ENCODE measurements around the gene ADRA1B. TPM values are rescaled to one million over a fixed set of nuclear protein-coding genes. Genes with fewer than 3 reads are reported as not detected.

The ADRA1B gene
- total and polyA plus RNA-seq, 2 of the 8 experiments (the other 6 are each of a cell fraction or from before 2014, with no cell fraction given) = not detected

- no peaks in the 10 kb centered on the region for H3K23me2 ChIP-seq (ENCODE audit: low read depth, low read length)
- no peak overlapping the region for H3K4me2 ChIP-seq (ENCODE audit: insufficient read depth in 1 of 2, low read depth in 2 of 2, low read length in 2 of 2)
- H3K79me2 ChIP-seq (ENCODE audit: control insufficient read depth in 1 of 2, insufficient read depth in 2 of 2, low read length in 2 of 2) = no peaks in the 10 kb centered on the region
- no peak overlapping the region for H4K8ac ChIP-seq (ENCODE audit: extremely low read depth, insufficient read depth, low read length)
- H3K56ac ChIP-seq (replicated peaks; ENCODE audit: insufficient read length, low read depth, low read length) = no peak overlapping the region
- no peak overlapping the region for H3K23ac ChIP-seq (ENCODE audit: insufficient read length)
- no peak overlapping the region for H2BK5ac ChIP-seq (ENCODE audit: low read depth, low read length)
- H3K36me3 ChIP-seq (ENCODE audit: control insufficient read depth in 2 of 4, insufficient read depth in 4 of 4, low read length in 3 of 4) = no peaks in the 10 kb centered on the region
- H3K9me3 ChIP-seq (ENCODE audit: insufficient read depth in 2 of 2, low read depth in 1 of 2, low read length in 1 of 2) = no peaks in the 10 kb centered on the region
- H2BK20ac ChIP-seq (ENCODE audit: low read length) = no peak overlapping the region
- no peaks in the 10 kb centered on the region for H3K79me1 ChIP-seq (ENCODE audit: low read depth, low read length)
- no peak overlapping the region for H3K4ac ChIP-seq (replicated peaks; ENCODE audit: insufficient read length, low read depth, low read length)
- H2BK120ac ChIP-seq (replicated peaks; ENCODE audit: low read depth, low read length) = no peak overlapping the region
- H2AFZ ChIP-seq (ENCODE audit: low read length) = no peak overlapping the region
- CTCF ChIA-PET (ENCODE audit: partially characterized antibody) = interaction anchor here (0.6 to 1.2 kb wide), 3 partner anchors 10 to 44 kb away, joined by 3 to 5 read pairs (median 3); no protein-coding TSS in a partner anchor
- no peaks in the 10 kb centered on the region; a peak in 1 of 7 replicates for H3K4me1 ChIP-seq (replicated peaks in 1 of 4; ENCODE audit: control insufficient read depth in 3 of 4, insufficient read depth in 4 of 4, low read length in 3 of 4)
- H4K91ac ChIP-seq (replicated peaks; ENCODE audit: insufficient read length, low read length) = no peak overlapping the region
- no peak for DNase-seq (ENCODE audit: low read depth in 1 of 2, low spot score in 2 of 2)
- no peaks in the 10 kb centered on the region for H3K27me3 ChIP-seq (replicated peaks in 1 of 4; ENCODE audit: control insufficient read depth in 3 of 4, extremely low read depth in 1 of 4, insufficient read depth in 3 of 4, low read length in 3 of 4)
- no peak overlapping the region for H3K14ac ChIP-seq (ENCODE audit: insufficient read length)
- no peaks in the 10 kb centered on the region for H4K20me1 ChIP-seq (replicated peaks in 1 of 2; ENCODE audit: control insufficient read depth in 1 of 2, insufficient read depth in 2 of 2, low read length in 2 of 2)
- H4K5ac ChIP-seq (ENCODE audit: insufficient read length, low read depth, low read length) = no peak overlapping the region
- H2AK5ac ChIP-seq (ENCODE audit: low read depth, low read length) = no peak overlapping the region
- H3K4me3 ChIP-seq (ENCODE audit: extremely low read depth in 1 of 4, insufficient read depth in 2 of 4, low read depth in 3 of 4, low read length in 4 of 4) = no peak overlapping the region
- 88% methylated on average over 6 of the region's 6 CpGs; no CpG with 5 or more reads in 1 of the 2 experiments for WGBS, 2 experiments (ENCODE audit: extremely low coverage in 1 of 2, insufficient coverage in 1 of 2, insufficient read length in 1 of 2, insufficient replicate concordance in 2 of 2, low coverage in 1 of 2, low lambda C conversion rate in 2 of 2, missing lambda C conversion rate in 1 of 2)
- POLR2A ChIA-PET (ENCODE audit: partially characterized antibody) = no interaction called here
- FAIRE-seq = no peak
- H3K18ac ChIP-seq (ENCODE audit: extremely low read depth, low read length) = no peak overlapping the region
- H2BK15ac ChIP-seq (ENCODE audit: low read length) = no peak overlapping the region
- H3K27ac ChIP-seq (ENCODE audit: low read depth, low read length) = no peak overlapping the region
- no peak overlapping the region for H2BK12ac ChIP-seq (ENCODE audit: low read depth, low read length)
- H3K9ac ChIP-seq (replicated peaks in 1 of 4; ENCODE audit: extremely low read depth in 1 of 4, low read depth in 3 of 4, low read length in 3 of 4) = no peak overlapping the region
- TF ChIP-seq CBX8 (IDR thresholded peaks at IDR 0.05; ENCODE audit: borderline replicate concordance, low read depth, low read length) = no peak
- TF ChIP-seq, protein P1, sequence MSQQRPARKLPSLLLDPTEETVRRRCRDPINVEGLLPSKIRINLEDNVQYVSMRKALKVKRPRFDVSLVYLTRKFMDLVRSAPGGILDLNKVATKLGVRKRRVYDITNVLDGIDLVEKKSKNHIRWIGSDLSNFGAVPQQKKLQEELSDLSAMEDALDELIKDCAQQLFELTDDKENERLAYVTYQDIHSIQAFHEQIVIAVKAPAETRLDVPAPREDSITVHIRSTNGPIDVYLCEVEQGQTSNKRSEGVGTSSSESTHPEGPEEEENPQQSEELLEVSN (IDR thresholded peaks at IDR 0.05) = no peak
- TF ChIP-seq BRCA1 (IDR thresholded peaks at IDR 0.05; ENCODE audit: low read depth, low read length) = no peak
- TF ChIP-seq RAD21 (IDR thresholded peaks at IDR 0.05 in 1 of 2, conservative IDR thresholded peaks at IDR 0.05 in 1 of 2; ENCODE audit: low read depth in 2 of 2, low read length in 2 of 2) = no peak
- TF ChIP-seq RBBP5 (IDR thresholded peaks at IDR 0.05; ENCODE audit: borderline replicate concordance, low read depth, low read length) = no peak
- no peak for TF ChIP-seq CREB1 (IDR thresholded peaks at IDR 0.05)
- TF ChIP-seq NRF1 (IDR thresholded peaks at IDR 0.05; ENCODE audit: low read depth, low read length) = no peak
- no peak for TF ChIP-seq CTCF (IDR thresholded peaks at IDR 0.05; ENCODE audit: control extremely low read depth in 1 of 3, insufficient read depth in 1 of 3, low read depth in 1 of 3, low read length in 3 of 3)
- no peak for TF ChIP-seq POLR2A (IDR thresholded peaks at IDR 0.05; ENCODE audit: control extremely low read depth in 1 of 2, low read depth in 2 of 2, low read length in 2 of 2)
- TF ChIP-seq, protein P2, sequence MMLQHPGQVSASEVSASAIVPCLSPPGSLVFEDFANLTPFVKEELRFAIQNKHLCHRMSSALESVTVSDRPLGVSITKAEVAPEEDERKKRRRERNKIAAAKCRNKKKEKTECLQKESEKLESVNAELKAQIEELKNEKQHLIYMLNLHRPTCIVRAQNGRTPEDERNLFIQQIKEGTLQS (IDR thresholded peaks at IDR 0.05; ENCODE audit: insufficient read depth, low read depth, low read length) = no peak
Observed at GRCh38 chr5:159897786-159898393, 18.4 kb upstream of the ADRA1B start.
